IMR-90 (cell line): Measurements from ENCODE around the gene TSEN34. TPM values are rescaled to one million over a fixed set of nuclear protein-coding genes. Genes with fewer than 3 reads are reported as not detected.
A peak's percentile ranks its signal among the peaks of the same experiment; 100 is the strongest.

Experiments
- ATAC-seq: fragments of 200-7000 bp; cut with Tn5 transposase; 2 replicates; pipeline ENCODE4 v1.9.1; 2020; ENCODE audit warnings: low read depth, mild to moderate bottlenecking, moderate library complexity
- BruUV-seq: library from RNA; stranded (reverse); fragments of 400-500 nt; replicated peaks from 2 replicates; lab custom pipeline; 2021; lab: Mats Ljungman, UMichigan
- CTCF ChIA-PET: fragments of 300-600 bp; formaldehyde crosslinking; extraction: SDS; loops from one replicate; lab custom pipeline; 2021; ENCODE audit warnings: antibody characterized with exemption; lab: Yijun Ruan, JAX
- POLR2A ChIA-PET: fragments of 300-600 bp; sonication (Branson Sonifier 250); formaldehyde crosslinking; loops from one replicate; lab custom pipeline; 2022; ENCODE audit warnings: antibody characterized with exemption; ENCODE audit not compliant: unreplicated experiment; lab: Charles Lee
- DNase-seq: peaks from one replicate; pipeline ENCODE4 v3.0.0; 2013
- H2AFZ ChIP-seq: replicated peaks from 2 replicates; pipeline ENCODE3; 2013; ENCODE audit warnings: low read length, mild to moderate bottlenecking; ENCODE audit not compliant: poor library complexity
- H2AK5ac ChIP-seq: 2 replicates; pipeline ENCODE4 v1.6.1; 2013; ENCODE audit warnings: low read depth, low read length, inconsistent platforms
- H2AK9ac ChIP-seq: replicated peaks from 2 replicates; pipeline ENCODE3; 2013; ENCODE audit warnings: mild to moderate bottlenecking, low read depth, low read length, moderate library complexity; ENCODE audit not compliant: poor library complexity
- H2BK120ac ChIP-seq: 2 replicates; pipeline ENCODE4 v1.6.1; 2013; ENCODE audit warnings: low read depth, low read length, inconsistent platforms
- H2BK15ac ChIP-seq: 3 replicates; pipeline ENCODE4 v1.6.1; 2013; ENCODE audit warnings: low read depth, low read length, inconsistent platforms
- H2BK20ac ChIP-seq: 2 replicates; pipeline ENCODE4 v1.6.1; 2013; ENCODE audit warnings: low read depth, mild to moderate bottlenecking, inconsistent platforms, low read length, moderate library complexity
- H2BK5ac ChIP-seq: 2 replicates; pipeline ENCODE4 v1.6.1; 2013; ENCODE audit warnings: mild to moderate bottlenecking, low read depth, low read length, inconsistent platforms; ENCODE audit not compliant: poor library complexity, severe bottlenecking
- H3K14ac ChIP-seq: replicated peaks from 2 replicates; pipeline ENCODE4 v1.6.1; 2013; ENCODE audit warnings: low read depth, low read length, inconsistent platforms
- H3K18ac ChIP-seq: 2 replicates; pipeline ENCODE4 v1.6.1; 2013; ENCODE audit warnings: low read depth, low read length, control low read depth
- H3K23ac ChIP-seq: 2 replicates; pipeline ENCODE4 v1.6.1; 2013; ENCODE audit warnings: low read depth, low read length, inconsistent platforms
- H3K27ac ChIP-seq: 2 replicates; pipeline ENCODE4 v1.5.1; 2013; ENCODE audit warnings: mild to moderate bottlenecking, control low read depth, low read length; ENCODE audit not compliant: insufficient read depth
- H3K27me3 ChIP-seq: 2 replicates; pipeline ENCODE4 v1.6.1; 2013; ENCODE audit warnings: low read length; ENCODE audit not compliant: control insufficient read depth, insufficient read depth
- H3K36me3 ChIP-seq: 2 replicates; pipeline ENCODE4 v1.6.1; 2013; ENCODE audit warnings: low read length, mixed read lengths; ENCODE audit not compliant: control insufficient read depth, insufficient read depth
- H3K4ac ChIP-seq: 2 replicates; pipeline ENCODE4 v1.6.1; 2013; ENCODE audit warnings: low read depth, low read length, inconsistent platforms
- H3K4me1 ChIP-seq: 2 replicates; pipeline ENCODE4 v1.6.1; 2013; ENCODE audit warnings: low read length, mixed read lengths; ENCODE audit not compliant: control insufficient read depth, insufficient read depth
- H3K4me2 ChIP-seq: 2 replicates; pipeline ENCODE4 v1.6.1; 2013; ENCODE audit warnings: low read depth, mild to moderate bottlenecking, control low read depth, low read length, moderate library complexity
- H3K4me3 ChIP-seq: 2 replicates; pipeline ENCODE4 v1.5.1; 2013; ENCODE audit warnings: low read depth, mild to moderate bottlenecking, control low read depth, low read length, moderate library complexity; ENCODE audit not compliant: insufficient read depth
- H3K56ac ChIP-seq: 2 replicates; pipeline ENCODE4 v1.6.1; 2013; ENCODE audit warnings: low read length, inconsistent platforms; ENCODE audit not compliant: insufficient read depth; ENCODE audit errors: extremely low read depth
- H3K79me1 ChIP-seq, 2 experiments: 2 replicates each; pipeline ENCODE4 v1.6.1; 2013; ENCODE audit warnings: low read length in 2 of 2, inconsistent platforms in 1 of 2, low read depth in 1 of 2
- H3K9ac ChIP-seq: 2 replicates; pipeline ENCODE4 v1.6.1; 2013; ENCODE audit warnings: low read depth, low read length, control low read depth
- H3K9me1 ChIP-seq: 2 replicates; pipeline ENCODE4 v1.6.1; 2013; ENCODE audit warnings: low read length, inconsistent platforms; ENCODE audit not compliant: insufficient read depth
- H3K9me3 ChIP-seq: 2 replicates; pipeline ENCODE4 v1.6.1; 2013; ENCODE audit warnings: low read length; ENCODE audit not compliant: control insufficient read depth, insufficient read depth
- H4K20me1 ChIP-seq: 2 replicates; pipeline ENCODE4 v1.6.1; 2013; ENCODE audit warnings: low read length, inconsistent platforms; ENCODE audit not compliant: insufficient read depth
- H4K5ac ChIP-seq: 2 replicates; pipeline ENCODE4 v1.6.1; 2013; ENCODE audit warnings: mild to moderate bottlenecking, low read depth, low read length, control low read depth
- H4K8ac ChIP-seq, 2 experiments: 2 replicates each; pipeline ENCODE4 v1.6.1; 2013; ENCODE audit warnings: low read depth in 2 of 2, low read length in 2 of 2, control low read depth in 1 of 2, inconsistent platforms in 1 of 2
- H4K91ac ChIP-seq: 2 replicates; pipeline ENCODE4 v1.6.1; 2013; ENCODE audit warnings: low read depth, low read length, inconsistent platforms; ENCODE audit not compliant: insufficient read depth
- BHLHE40 ChIP-seq: fragments of 150-350 bp; IDR thresholded peaks from 2 replicates; pipeline ENCODE4 v1.6.1; 2016; ENCODE audit warnings: mild to moderate bottlenecking, low read depth, low read length
- CEBPB ChIP-seq: IDR thresholded peaks from 2 replicates; pipeline ENCODE4 v1.6.1; 2012; ENCODE audit warnings: low read depth, low read length, improper control_type of control experiment
- CHD1 ChIP-seq: IDR thresholded peaks from 2 replicates; pipeline ENCODE4 v1.6.1; 2012; ENCODE audit warnings: low read depth, low read length, improper control_type of control experiment
- CTCF ChIP-seq: conservative IDR thresholded peaks from 2 replicates; pipeline ENCODE4 v1.5.1; 2012; ENCODE audit warnings: mild to moderate bottlenecking, low read depth, low read length, improper control_type of control experiment
- FOS ChIP-seq: fragments of 150-350 bp; IDR thresholded peaks from 2 replicates; pipeline ENCODE4 v1.6.1; 2016; ENCODE audit warnings: low read depth, low read length
- MAFK ChIP-seq: IDR thresholded peaks from 2 replicates; pipeline ENCODE4 v1.6.1; 2012; ENCODE audit warnings: low read depth, low read length, improper control_type of control experiment
- MAZ ChIP-seq: IDR thresholded peaks from 2 replicates; pipeline ENCODE4 v1.6.1; 2012; ENCODE audit warnings: low read depth, mild to moderate bottlenecking, low read length, improper control_type of control experiment, moderate library complexity, borderline replicate concordance
- MXI1 ChIP-seq: IDR thresholded peaks from 2 replicates; pipeline ENCODE4 v1.6.1; 2012; ENCODE audit warnings: low read depth, mild to moderate bottlenecking, low read length, moderate library complexity, borderline replicate concordance
- NFE2L2 ChIP-seq: fragments of 150-350 bp; IDR thresholded peaks from 2 replicates; pipeline ENCODE4 v1.6.1; 2016; ENCODE audit warnings: low read depth, mild to moderate bottlenecking, low read length
- POLR2A ChIP-seq: IDR thresholded peaks from 2 replicates; pipeline ENCODE4 v1.6.1; 2012; ENCODE audit warnings: mild to moderate bottlenecking, low read depth, low read length
- RAD21 ChIP-seq: IDR thresholded peaks from 2 replicates; pipeline ENCODE4 v1.6.1; 2012; ENCODE audit warnings: low read length, improper control_type of control experiment
- RFX5 ChIP-seq: IDR thresholded peaks from 2 replicates; pipeline ENCODE4 v1.8.0; 2012; ENCODE audit warnings: low read depth, mild to moderate bottlenecking, low read length, moderate library complexity
- SMC3 ChIP-seq: fragments of 150-350 bp; IDR thresholded peaks from 2 replicates; pipeline ENCODE4 v1.6.1; 2016; ENCODE audit warnings: low read depth, mild to moderate bottlenecking, antibody characterized with exemption, low read length, moderate library complexity
- USF2 ChIP-seq: fragments of 150-350 bp; IDR thresholded peaks from 2 replicates; pipeline ENCODE4 v1.6.1; 2017; ENCODE audit warnings: mild to moderate bottlenecking, antibody characterized with exemption, low read length, low read depth
- WGBS, 2 experiments: methylation state at CpG; one replicate each; pipeline versions ENCODE4 v1.1.5 to v1.1.7; 2013; ENCODE audit warnings: missing lambda C conversion rate in 2 of 2; ENCODE audit not compliant: insufficient read length in 1 of 2; ENCODE audit errors: extremely low coverage in 2 of 2; 5-methylcytosine and 5-hydroxymethylcytosine counted together
- dilution Hi-C: fragments of 300-500 bp; cut with HindIII; formaldehyde crosslinking; loops from one replicate; pipeline ENCODE4 v1.14.3; 2018; ENCODE audit warnings: low sequenced_read_pairs; ENCODE audit not compliant: unreplicated experiment
- in situ Hi-C: fragments of 300-500 bp; cut with MboI; formaldehyde crosslinking; loops from 3 replicates; pipeline ENCODE4 v1.14.3; 2019; ENCODE audit warnings: low sequenced_read_pairs, inconsistent platforms, mixed read lengths
- intact Hi-C: fragments of 100-400 bp; cut with micrococcal nuclease; formaldehyde crosslinking; loops from 2 replicates; pipeline ENCODE4 v1.10.0; 2022
- polyA plus RNA-seq, 3 experiments: library from polyadenylated mRNA; depleted of rRNA; stranded (reverse); fragments of >200 nt; gene quantifications; 2 replicates each; pipeline ENCODE4 v1.2.3, GENCODE V29; 2012; ENCODE audit warnings: low replicate concordance in 1 of 3
- total RNA-seq: library from RNA; depleted of rRNA; stranded (reverse); fragments of >200 nt; gene quantifications from 2 replicates; pipeline ENCODE4 v1.2.3, GENCODE V29; 2012

The TSEN34 gene
- total and polyA plus RNA-seq, 2 of the 4 experiments (the other 2 are of a cell fraction) = 32.1 to 69.4 TPM

- in situ Hi-C loops = loop anchor here (10.0 kb wide), 1 partner anchor 248 kb away; no protein-coding TSS in a partner anchor
- dilution Hi-C loops = no loop called here
- Histone ChIP-seq H4K8ac (no peak overlapping the region), H2BK20ac (no peak overlapping the region), H3K9me3 (no peaks in the 10 kb centered on the region), H3K23ac (no peak overlapping the region), H3K79me1 (peaks cover 11 to 84% of the 10 kb centered on the region in 2 experiments), H2BK120ac (no peak overlapping the region), H2AK9ac (peak overlapping the region; percentile 1), H3K4me1 (peaks cover 37% of the 10 kb centered on the region), H3K14ac (no peak overlapping the region), H2BK5ac (no peak overlapping the region), H2AFZ (no peak overlapping the region), H3K27ac (no peak overlapping the region), H4K91ac (no peak overlapping the region), H3K4me2 (no peak overlapping the region), H2BK15ac (no peak overlapping the region), H3K36me3 (peaks cover 56% of the 10 kb centered on the region), H3K4ac (no peak overlapping the region), H4K5ac (no peak overlapping the region), H3K27me3 (no peaks in the 10 kb centered on the region), H3K9me1 (peaks cover 37% of the 10 kb centered on the region), H3K4me3 (no peak overlapping the region), H2AK5ac (no peak overlapping the region), H3K18ac (no peak overlapping the region), H4K20me1 (peaks cover 94% of the 10 kb centered on the region), H3K9ac (no peak overlapping the region), H3K56ac (no peak overlapping the region)
- ATAC-seq (no peak), DNase-seq (no peak)
- CTCF ChIA-PET = no interaction called here
- intact Hi-C loops = no loop called here
- POLR2A ChIA-PET = no interaction called here
- TF ChIP-seq MXI1 (no peak), BHLHE40 (no peak), POLR2A (no peak), NFE2L2 (no peak), SMC3 (no peak), MAZ (no peak), RAD21 (no peak), CEBPB (no peak), USF2 (no peak), CTCF (no peak), CHD1 (no peak), MAFK (no peak), RFX5 (no peak), FOS (no peak)
- no TSS peak for BruUV-seq
- 100% methylated on average over 3 of the region's 13 CpGs; no CpG with 5 or more reads in 1 of the 2 experiments for WGBS, 2 experiments
Observed at GRCh38 chr19:54206831-54207177, 15.7 kb downstream of the TSEN34 start.
